ENCODE data around the gene AKT3.

- TF ChIP-seq, protein P1, sequence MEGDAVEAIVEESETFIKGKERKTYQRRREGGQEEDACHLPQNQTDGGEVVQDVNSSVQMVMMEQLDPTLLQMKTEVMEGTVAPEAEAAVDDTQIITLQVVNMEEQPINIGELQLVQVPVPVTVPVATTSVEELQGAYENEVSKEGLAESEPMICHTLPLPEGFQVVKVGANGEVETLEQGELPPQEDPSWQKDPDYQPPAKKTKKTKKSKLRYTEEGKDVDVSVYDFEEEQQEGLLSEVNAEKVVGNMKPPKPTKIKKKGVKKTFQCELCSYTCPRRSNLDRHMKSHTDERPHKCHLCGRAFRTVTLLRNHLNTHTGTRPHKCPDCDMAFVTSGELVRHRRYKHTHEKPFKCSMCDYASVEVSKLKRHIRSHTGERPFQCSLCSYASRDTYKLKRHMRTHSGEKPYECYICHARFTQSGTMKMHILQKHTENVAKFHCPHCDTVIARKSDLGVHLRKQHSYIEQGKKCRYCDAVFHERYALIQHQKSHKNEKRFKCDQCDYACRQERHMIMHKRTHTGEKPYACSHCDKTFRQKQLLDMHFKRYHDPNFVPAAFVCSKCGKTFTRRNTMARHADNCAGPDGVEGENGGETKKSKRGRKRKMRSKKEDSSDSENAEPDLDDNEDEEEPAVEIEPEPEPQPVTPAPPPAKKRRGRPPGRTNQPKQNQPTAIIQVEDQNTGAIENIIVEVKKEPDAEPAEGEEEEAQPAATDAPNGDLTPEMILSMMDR (IDR thresholded peaks at IDR 0.05): no peak
- TF ChIP-seq EZH2 (IDR thresholded peaks at IDR 0.05): no peak
Measured at GRCh38 chr1:243718022-243718421, 132.0 kb downstream of the AKT3 start.

All from neural progenitor cell (in vitro differentiated cells).